Dendritic cell treated with granulocyte-macrophage colony-stimulating factor and Interleukin-4, amounts not matched to agents 40 ng/mL and 50 ng/mL, for 4 days (primary cell): Measurements from ENCODE around the gene GSTM2.

Experiments used
- H3K27ac Mint-ChIP-seq: one replicate; pipeline ENCODE4 v1.8.0; 2022; ENCODE audit warnings: mild to moderate bottlenecking, mixed read lengths
- H3K27me3 Mint-ChIP-seq: one replicate; pipeline ENCODE4 v1.8.0; 2022; ENCODE audit warnings: mild to moderate bottlenecking, mixed read lengths
- H3K36me3 Mint-ChIP-seq: one replicate; pipeline ENCODE4 v1.8.0; 2022; ENCODE audit warnings: low read depth, mixed read lengths
- H3K4me1 Mint-ChIP-seq: one replicate; pipeline ENCODE4 v1.8.0; 2022; ENCODE audit warnings: low read depth, mixed read lengths
- H3K4me3 Mint-ChIP-seq: one replicate; pipeline ENCODE4 v1.8.0; 2022; ENCODE audit warnings: mild to moderate bottlenecking, moderate library complexity, mixed read lengths
- H3K9me3 Mint-ChIP-seq: one replicate; pipeline ENCODE4 v1.8.0; 2022; ENCODE audit warnings: mixed read lengths
- intact Hi-C: fragments of 100-400 bp; cut with micrococcal nuclease; formaldehyde crosslinking; loops from one replicate; pipeline ENCODE4 v1.15.0; 2022

Gene GSTM2

GRCh38 chr1:109714661-109715372, 47.0 kb downstream of the GSTM2 start:
- peaks cover under 1% of the 10 kb centered on the region for H3K9me3 Mint-ChIP-seq
- no peak overlapping the region for H3K27ac Mint-ChIP-seq
- H3K36me3 Mint-ChIP-seq: no peaks in the 10 kb centered on the region
- no peak overlapping the region for H3K4me3 Mint-ChIP-seq
- intact Hi-C loops: no loop called here
- H3K27me3 Mint-ChIP-seq: peaks cover 13% of the 10 kb centered on the region
- H3K4me1 Mint-ChIP-seq: peaks cover 15% of the 10 kb centered on the region

GRCh38 chr1:109716121-109716520, 48.3 kb downstream of the GSTM2 start:
- Mint-ChIP-seq H3K27ac (no peak overlapping the region), H3K9me3 (no peaks in the 10 kb centered on the region), H3K4me3 (no peak overlapping the region), H3K4me1 (peaks cover 20% of the 10 kb centered on the region), H3K27me3 (peaks cover 13% of the 10 kb centered on the region), H3K36me3 (no peaks in the 10 kb centered on the region)
- intact Hi-C loops: no loop called here

GRCh38 chr1:109716570-109717090, 48.8 kb downstream of the GSTM2 start:
- peaks cover 21% of the 10 kb centered on the region for H3K4me1 Mint-ChIP-seq
- no peaks in the 10 kb centered on the region for H3K36me3 Mint-ChIP-seq
- H3K4me3 Mint-ChIP-seq: no peak overlapping the region
- H3K9me3 Mint-ChIP-seq: no peaks in the 10 kb centered on the region
- H3K27me3 Mint-ChIP-seq: peaks cover 12% of the 10 kb centered on the region
- intact Hi-C loops: no loop called here
- no peak overlapping the region for H3K27ac Mint-ChIP-seq

GRCh38 chr1:109717729-109718128, 49.9 kb downstream of the GSTM2 start:
- Mint-ChIP-seq H3K27me3 (peaks cover 3% of the 10 kb centered on the region), H3K36me3 (no peaks in the 10 kb centered on the region), H3K4me1 (peaks cover 13% of the 10 kb centered on the region), H3K27ac (no peak overlapping the region), H3K4me3 (no peak overlapping the region), H3K9me3 (no peaks in the 10 kb centered on the region)
- intact Hi-C loops: no loop called here

- H3K4me1 Mint-ChIP-seq: peaks cover 13% of the 10 kb centered on the region
- H3K9me3 Mint-ChIP-seq: no peaks in the 10 kb centered on the region
- H3K27me3 Mint-ChIP-seq: peaks cover under 1% of the 10 kb centered on the region
- intact Hi-C loops: no loop called here
- H3K4me3 Mint-ChIP-seq: no peak overlapping the region
- no peaks in the 10 kb centered on the region for H3K36me3 Mint-ChIP-seq
- H3K27ac Mint-ChIP-seq: no peak overlapping the region
These were observed 50.6 kb downstream of the GSTM2 start for GRCh38 chr1:109718495-109718894.

- Mint-ChIP-seq H3K27ac (no peak overlapping the region), H3K27me3 (no peaks in the 10 kb centered on the region), H3K4me1 (peaks cover 13% of the 10 kb centered on the region), H3K9me3 (no peaks in the 10 kb centered on the region), H3K36me3 (no peaks in the 10 kb centered on the region), H3K4me3 (no peak overlapping the region)
- intact Hi-C loops: no loop called here
These were observed 51.5 kb downstream of the GSTM2 start for GRCh38 chr1:109719337-109719837.

- H3K36me3 Mint-ChIP-seq: no peaks in the 10 kb centered on the region
- no peaks in the 10 kb centered on the region for H3K9me3 Mint-ChIP-seq
- intact Hi-C loops: no loop called here
- no peak overlapping the region for H3K4me3 Mint-ChIP-seq
- H3K27me3 Mint-ChIP-seq: no peaks in the 10 kb centered on the region
- peaks cover 13% of the 10 kb centered on the region for H3K4me1 Mint-ChIP-seq
- H3K27ac Mint-ChIP-seq: no peak overlapping the region
These were observed 53.2 kb downstream of the GSTM2 start for GRCh38 chr1:109721042-109721441.

GRCh38 chr1:109721971-109722370, 54.1 kb downstream of the GSTM2 start:
- H3K9me3 Mint-ChIP-seq: no peaks in the 10 kb centered on the region
- no peak overlapping the region for H3K4me3 Mint-ChIP-seq
- intact Hi-C loops: no loop called here
- no peak overlapping the region for H3K27ac Mint-ChIP-seq
- H3K36me3 Mint-ChIP-seq: no peaks in the 10 kb centered on the region
- H3K4me1 Mint-ChIP-seq: peaks cover 13% of the 10 kb centered on the region
- H3K27me3 Mint-ChIP-seq: peaks cover under 1% of the 10 kb centered on the region

- no peak overlapping the region for H3K4me3 Mint-ChIP-seq
- no peak overlapping the region for H3K27ac Mint-ChIP-seq
- no peaks in the 10 kb centered on the region for H3K36me3 Mint-ChIP-seq
- H3K4me1 Mint-ChIP-seq: peaks cover 13% of the 10 kb centered on the region
- H3K27me3 Mint-ChIP-seq: peaks cover 4% of the 10 kb centered on the region
- intact Hi-C loops: no loop called here
- no peaks in the 10 kb centered on the region for H3K9me3 Mint-ChIP-seq
These were observed 55.2 kb downstream of the GSTM2 start for GRCh38 chr1:109722908-109723691.
